Measurements from ENCODE around the gene LSS. TPM values are rescaled to one million over a fixed set of nuclear protein-coding genes. Genes with fewer than 3 reads are reported as not detected.
"Not testable (repeated sequence)": the region's sequence is repeated elsewhere in the genome, so short reads cannot be mapped to it uniquely, and the experiment has no call there.

The LSS gene
- total and polyA plus RNA-seq, 2 experiments from 2014 or later = 86.9 to 112 TPM

DNA sequence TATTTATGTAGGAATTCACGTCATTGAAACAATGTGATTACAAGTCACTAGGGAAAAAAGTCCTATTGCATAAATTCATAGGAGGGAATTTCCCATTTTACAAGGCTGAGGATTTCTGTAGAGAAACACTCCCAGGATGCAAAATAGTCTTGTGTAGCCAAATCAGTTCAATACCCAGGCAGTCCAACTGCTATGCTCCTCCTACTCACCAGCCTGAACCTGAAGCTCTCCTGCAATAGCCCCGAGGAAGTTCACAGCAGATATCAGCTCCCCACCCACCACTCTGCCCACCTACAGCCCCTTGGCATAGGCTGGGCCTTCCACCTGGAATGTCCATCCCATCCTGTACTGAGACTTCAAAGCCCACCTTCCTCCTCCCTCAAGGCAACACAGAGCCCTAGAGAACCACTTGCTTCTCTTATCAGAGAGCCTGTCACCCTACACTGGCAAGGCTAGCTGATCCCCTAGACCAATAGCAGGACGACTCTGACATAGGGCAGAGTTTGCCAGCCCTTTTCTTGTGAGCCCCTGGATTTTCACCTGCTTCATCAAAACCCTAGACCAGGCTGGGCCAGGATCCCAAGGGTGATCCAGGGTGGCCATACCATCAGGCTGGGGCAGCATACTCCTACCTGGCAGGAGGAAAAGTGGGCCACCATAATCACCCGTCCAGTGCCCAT is 1.5 kb downstream of the LSS start:
- Histone ChIP-seq H3K36me3 (no peaks in the 10 kb centered on the region), H3K27ac (no peak overlapping the region), H3K4me3 (peak overlapping the region; percentile 68), H3K9me3 (ENCODE audit: low read depth) (no peaks in the 10 kb centered on the region), H3K27me3 (no peaks in the 10 kb centered on the region), H3K4me1 (ENCODE audit: low read depth) (peaks cover 22% of the 10 kb centered on the region)
- DNase-seq (ENCODE audit: low read depth in 1 of 2, low spot score in 1 of 2) = peak; percentile 62 to 78
- TF ChIP-seq, protein P1, sequence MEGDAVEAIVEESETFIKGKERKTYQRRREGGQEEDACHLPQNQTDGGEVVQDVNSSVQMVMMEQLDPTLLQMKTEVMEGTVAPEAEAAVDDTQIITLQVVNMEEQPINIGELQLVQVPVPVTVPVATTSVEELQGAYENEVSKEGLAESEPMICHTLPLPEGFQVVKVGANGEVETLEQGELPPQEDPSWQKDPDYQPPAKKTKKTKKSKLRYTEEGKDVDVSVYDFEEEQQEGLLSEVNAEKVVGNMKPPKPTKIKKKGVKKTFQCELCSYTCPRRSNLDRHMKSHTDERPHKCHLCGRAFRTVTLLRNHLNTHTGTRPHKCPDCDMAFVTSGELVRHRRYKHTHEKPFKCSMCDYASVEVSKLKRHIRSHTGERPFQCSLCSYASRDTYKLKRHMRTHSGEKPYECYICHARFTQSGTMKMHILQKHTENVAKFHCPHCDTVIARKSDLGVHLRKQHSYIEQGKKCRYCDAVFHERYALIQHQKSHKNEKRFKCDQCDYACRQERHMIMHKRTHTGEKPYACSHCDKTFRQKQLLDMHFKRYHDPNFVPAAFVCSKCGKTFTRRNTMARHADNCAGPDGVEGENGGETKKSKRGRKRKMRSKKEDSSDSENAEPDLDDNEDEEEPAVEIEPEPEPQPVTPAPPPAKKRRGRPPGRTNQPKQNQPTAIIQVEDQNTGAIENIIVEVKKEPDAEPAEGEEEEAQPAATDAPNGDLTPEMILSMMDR (IDR thresholded peaks at IDR 0.05; ENCODE audit: low read depth, low read length) = no peak

DNA sequence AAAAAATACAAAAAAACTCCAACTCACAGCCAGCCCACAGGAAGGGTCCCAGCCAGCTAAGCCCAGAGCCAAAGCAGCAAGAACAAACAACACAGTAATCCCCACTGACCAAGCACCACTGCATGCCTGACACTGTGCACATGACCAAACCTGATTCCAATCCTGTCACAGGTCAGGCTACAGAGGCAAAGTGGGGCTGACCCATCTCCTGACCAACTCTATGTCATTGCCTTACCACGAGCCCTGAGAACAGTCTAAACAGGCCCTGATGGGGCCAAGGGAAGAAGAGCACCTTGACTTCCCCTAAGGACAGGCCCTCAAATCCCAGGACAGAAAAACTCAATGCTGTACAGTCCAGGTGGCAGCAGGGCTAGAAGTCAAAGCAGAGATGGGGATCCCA is 2.4 kb downstream of the LSS start:
- peaks cover 22% of the 10 kb centered on the region for H3K4me1 ChIP-seq (ENCODE audit: low read depth)
- no peaks in the 10 kb centered on the region for H3K27me3 ChIP-seq
- H3K27ac ChIP-seq = no peak overlapping the region
- H3K36me3 ChIP-seq = no peaks in the 10 kb centered on the region
- H3K4me3 ChIP-seq = no peak overlapping the region
- H3K9me3 ChIP-seq (ENCODE audit: low read depth) = no peaks in the 10 kb centered on the region
- DNase-seq (ENCODE audit: low read depth in 1 of 2, low spot score in 1 of 2) = no peak
- TF ChIP-seq, protein P1 (IDR thresholded peaks at IDR 0.05; ENCODE audit: low read depth, low read length) = no peak

DNA sequence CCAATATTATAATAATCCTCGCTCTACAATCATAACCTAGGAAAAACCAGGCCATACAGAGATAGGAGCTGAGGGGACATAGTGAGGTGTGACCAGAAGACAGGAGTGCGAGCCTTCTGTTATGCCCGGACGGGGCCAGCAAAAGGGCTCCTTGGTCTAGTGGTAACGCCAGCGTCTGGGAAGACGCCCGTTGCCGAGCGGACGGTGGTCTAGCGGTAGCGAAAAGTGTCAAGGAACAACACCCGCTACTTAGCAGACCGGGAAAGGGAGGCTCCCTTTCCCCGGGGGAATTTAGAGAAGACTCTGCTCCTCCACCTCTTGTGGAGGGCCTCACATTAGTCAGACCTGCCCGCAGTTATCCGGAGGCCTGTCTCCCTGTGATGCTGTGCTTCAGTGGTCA is 4.9 kb downstream of the LSS start:
- not testable (repeated sequence) for H3K4me3 ChIP-seq; H3K27me3 ChIP-seq; DNase-seq (ENCODE audit: low read depth in 1 of 2, low spot score in 1 of 2); H3K36me3 ChIP-seq; H3K9me3 ChIP-seq (ENCODE audit: low read depth); H3K27ac ChIP-seq
- peaks cover 18% of the 10 kb centered on the region for H3K4me1 ChIP-seq (ENCODE audit: low read depth)

DNA sequence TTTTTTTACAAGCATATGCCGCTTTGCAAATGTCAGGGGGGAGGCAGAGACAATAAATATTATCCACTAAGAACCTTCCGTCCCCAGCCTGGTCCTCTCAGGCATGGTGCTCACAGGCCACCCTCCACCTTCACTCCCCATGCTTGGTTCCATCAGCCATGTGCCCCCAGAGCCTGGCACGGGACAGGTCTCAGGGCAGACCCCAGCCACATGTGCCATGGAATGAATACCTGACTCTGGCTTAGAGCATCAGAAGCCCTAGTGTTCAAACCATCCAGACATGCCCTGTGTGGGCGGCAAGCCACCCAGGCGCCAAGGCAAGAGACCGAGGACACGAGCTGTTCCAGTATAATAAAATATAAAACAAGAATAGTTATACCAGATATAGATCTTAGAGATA is 5.4 kb downstream of the LSS start:
- Histone ChIP-seq H3K9me3 (ENCODE audit: low read depth) (no peaks in the 10 kb centered on the region), H3K27ac (no peak overlapping the region), H3K4me1 (ENCODE audit: low read depth) (peaks cover 18% of the 10 kb centered on the region), H3K27me3 (no peaks in the 10 kb centered on the region), H3K36me3 (peaks cover 6% of the 10 kb centered on the region), H3K4me3 (no peak overlapping the region)
- TF ChIP-seq, protein P1 (IDR thresholded peaks at IDR 0.05; ENCODE audit: low read depth, low read length) = no peak
- no peak for DNase-seq (ENCODE audit: low read depth in 1 of 2, low spot score in 1 of 2)

DNA sequence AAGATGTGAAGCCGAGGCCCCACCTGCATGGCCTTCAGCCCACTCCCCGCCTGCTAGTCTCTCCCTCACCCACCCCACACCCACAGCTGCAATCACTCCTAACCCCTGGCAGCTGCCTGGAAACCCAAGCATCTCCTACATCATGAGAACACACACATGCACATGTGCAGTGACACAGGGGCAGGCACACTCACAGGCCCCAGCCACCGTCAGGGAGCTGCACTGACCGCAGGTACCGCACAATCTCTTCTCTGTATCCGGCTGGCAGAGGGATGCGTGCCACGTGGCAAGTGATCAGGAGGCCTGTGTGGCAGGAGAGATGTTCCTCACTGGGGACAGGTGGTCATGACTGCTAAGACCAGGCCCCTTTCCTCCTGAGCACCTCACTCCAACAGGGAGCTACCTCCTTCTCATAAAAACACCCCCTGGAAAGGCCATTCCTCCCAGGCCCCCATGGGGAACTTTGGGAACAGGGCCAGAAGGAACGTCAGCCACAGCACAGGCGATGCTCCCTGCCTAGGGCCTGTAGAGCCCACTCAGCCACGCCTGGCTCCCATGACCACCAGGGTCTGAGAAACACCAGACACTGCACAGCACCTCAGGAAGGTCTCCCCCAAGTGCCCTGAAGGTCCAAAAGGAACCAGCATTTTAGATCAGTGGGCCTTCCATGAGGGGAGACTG is 6.0 kb downstream of the LSS start:
- H3K27me3 ChIP-seq = no peaks in the 10 kb centered on the region
- TF ChIP-seq, protein P1 (IDR thresholded peaks at IDR 0.05; ENCODE audit: low read depth, low read length) = no peak
- no peak overlapping the region for H3K27ac ChIP-seq
- DNase-seq (ENCODE audit: low read depth in 1 of 2, low spot score in 1 of 2) = no peak
- no peaks in the 10 kb centered on the region for H3K9me3 ChIP-seq (ENCODE audit: low read depth)
- no peak overlapping the region for H3K4me3 ChIP-seq
- H3K4me1 ChIP-seq (ENCODE audit: low read depth) = peaks cover 14% of the 10 kb centered on the region
- peaks cover 6% of the 10 kb centered on the region for H3K36me3 ChIP-seq

Data from cardiac muscle cell (in vitro differentiated cells and primary cell).